Lung (tissue), 16 donors: ENCODE results near the gene GAPDHS. TPM values are rescaled to one million over a fixed set of nuclear protein-coding genes. Genes with fewer than 3 reads are reported as not detected.

ENCODE experiments used
- ATAC-seq: fragments of 200-7000 bp; cut with Tn5 transposase; one replicate; pipeline ENCODE4 v1.9.1; 2020; ENCODE audit warnings: moderate number of reproducible peaks; ENCODE audit not compliant: insufficient read depth, low FRiP score
- DNase-seq, 3 donors: peaks; one replicate each; pipeline ENCODE4 v3.0.0-alpha.2; 2013 to 2017
- H3K27ac ChIP-seq, 2 donors: one replicate each; pipeline ENCODE4 v1.5.1; 2013; ENCODE audit warnings: mild to moderate bottlenecking in 2 of 2, moderate library complexity in 2 of 2, control low read depth in 1 of 2, inconsistent platforms in 1 of 2, low read depth in 1 of 2, low read length in 1 of 2
- H3K27me3 ChIP-seq, 3 donors: one replicate each; pipeline ENCODE4 v1.5.1; 2013; ENCODE audit warnings: low read length in 2 of 3; ENCODE audit not compliant: control insufficient read depth in 3 of 3, insufficient read depth in 3 of 3
- H3K36me3 ChIP-seq, 4 donors: one replicate each; pipeline ENCODE4 v1.5.1; 2013; ENCODE audit warnings: low read length in 4 of 4, mild to moderate bottlenecking in 1 of 4, moderate library complexity in 1 of 4; ENCODE audit not compliant: control insufficient read depth in 4 of 4, insufficient read depth in 4 of 4
- H3K4me1 ChIP-seq, 5 donors: one replicate each; pipeline ENCODE4 v1.5.1; 2013; ENCODE audit warnings: low read length in 5 of 5, mild to moderate bottlenecking in 2 of 5, moderate library complexity in 1 of 5; ENCODE audit not compliant: control insufficient read depth in 5 of 5, insufficient read depth in 5 of 5
- H3K4me3 ChIP-seq: one replicate; pipeline ENCODE4 v1.5.1; 2013; ENCODE audit warnings: mild to moderate bottlenecking, control low read depth, moderate library complexity
- H3K9ac ChIP-seq, 2 donors: one replicate each; pipeline ENCODE4 v1.5.1; 2013; ENCODE audit warnings: low read length in 2 of 2, control low read depth in 1 of 2; ENCODE audit not compliant: insufficient read depth in 1 of 2
- H3K9me3 ChIP-seq, 4 donors: one replicate each; pipeline ENCODE4 v1.5.1; 2013; ENCODE audit warnings: low read length in 3 of 4, mild to moderate bottlenecking in 1 of 4, moderate library complexity in 1 of 4; ENCODE audit not compliant: control insufficient read depth in 4 of 4, insufficient read depth in 3 of 4
- WGBS, 2 donors: extraction: QIAGEN DNeasy Blood & Tissue Kit; methylation state at CpG; one replicate each; pipeline ENCODE4 v1.1.7; 2013; 5-methylcytosine and 5-hydroxymethylcytosine counted together
- long read RNA-seq, 5 donors: transcript quantifications; one replicate each; lab custom pipeline, GENCODE V29; 2026
- polyA plus RNA-seq, 2 donors: library from polyadenylated mRNA; stranded (reverse); fragments of 200-250 nt; gene quantifications; one replicate each; pipeline ENCODE4 v1.2.1, GENCODE V29; 2013
- total RNA-seq, 2 donors: library from RNA; depleted of rRNA in 1 of 2; stranded (reverse); fragments of >200 nt in 1 of 2; gene quantifications; one replicate each; pipeline ENCODE4 v1.2.1, GENCODE V29; 2014 to 2021
- TF ChIP-seq, protein P1 (sequence below): IDR thresholded peaks from 2 replicates; pipeline ENCODE4 v1.5.1; 2012; ENCODE audit warnings: mild to moderate bottlenecking; ENCODE audit errors: control extremely low read depth, extremely low read depth
- donor health status: control.
- donor health status: control.
- donor health status: Bipolar disorder and iron deficiency.
- donor health status: healthy.
- donor health status: DM: yes; HTN: yes; CAD: no.

The GAPDHS gene
- not detected for total RNA-seq
- polyA plus RNA-seq, result not detected
- long read RNA-seq, donor 1, result 0 reads
- long read RNA-seq, donor 2, result 0 reads
- long read RNA-seq, donor 3, result 0 reads
- long read RNA-seq, donor 4, result 0 reads
- long read RNA-seq, donor 5, result 0 reads

DNA sequence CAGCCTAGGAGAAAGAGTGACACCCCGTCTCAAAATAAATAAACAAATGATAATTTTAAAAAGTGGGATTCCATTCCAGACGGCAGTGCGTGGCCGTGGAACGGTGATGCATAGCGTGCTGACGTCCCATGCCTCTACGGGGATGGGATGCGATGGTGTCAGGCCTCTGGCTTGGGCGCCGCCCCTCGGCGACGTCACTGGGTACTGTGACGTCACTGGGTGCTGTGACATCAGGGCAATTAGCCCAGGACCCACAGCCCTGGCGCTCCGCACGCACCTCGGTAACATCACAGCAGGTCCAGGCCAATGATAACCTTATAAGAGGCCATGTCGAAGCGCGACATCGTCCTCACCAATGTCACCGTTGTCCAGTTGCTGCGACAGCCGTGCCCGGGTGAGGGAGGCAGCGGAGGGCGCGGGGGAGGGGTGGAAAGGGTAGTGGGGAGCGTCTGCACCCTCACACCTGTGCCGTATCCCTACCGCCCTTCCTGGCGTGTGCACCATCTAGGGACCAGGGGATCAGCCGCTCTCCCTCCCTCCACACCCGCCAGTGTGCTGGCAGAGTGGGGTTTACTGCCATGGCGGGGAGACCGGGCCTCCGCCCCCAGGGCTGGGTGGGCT is at the start of gene GAPDHS:
GAPDHS (plus strand) TSS at position 256 of the 621 bp plus-strand sequence; CDS start at position 328, 72 bp downstream.
- whole genome bisulfite sequencing, 2 donors, result 37 to 41% methylated on average over 39 of the region's 39 CpGs
- Histone ChIP-seq H3K9ac (no peak within 1 kb of the TSS), H3K27ac (no peak within 1 kb of the TSS), H3K4me3 (no peak within 1 kb of the TSS), H3K36me3 (no peaks in the 10 kb centered on the region), H3K27me3 (peaks cover 3 to 32% (median 8%) of the 10 kb centered on the region in 3 donors), H3K9me3 (peaks cover 0 to 1% (median 0%) of the 10 kb centered on the region in 4 donors), H3K4me1 (peaks cover 0 to 7% (median 5%) of the 10 kb centered on the region in 5 donors)
- ATAC-seq (no peak), DNase-seq (no peak)
- TF ChIP-seq, protein P1, sequence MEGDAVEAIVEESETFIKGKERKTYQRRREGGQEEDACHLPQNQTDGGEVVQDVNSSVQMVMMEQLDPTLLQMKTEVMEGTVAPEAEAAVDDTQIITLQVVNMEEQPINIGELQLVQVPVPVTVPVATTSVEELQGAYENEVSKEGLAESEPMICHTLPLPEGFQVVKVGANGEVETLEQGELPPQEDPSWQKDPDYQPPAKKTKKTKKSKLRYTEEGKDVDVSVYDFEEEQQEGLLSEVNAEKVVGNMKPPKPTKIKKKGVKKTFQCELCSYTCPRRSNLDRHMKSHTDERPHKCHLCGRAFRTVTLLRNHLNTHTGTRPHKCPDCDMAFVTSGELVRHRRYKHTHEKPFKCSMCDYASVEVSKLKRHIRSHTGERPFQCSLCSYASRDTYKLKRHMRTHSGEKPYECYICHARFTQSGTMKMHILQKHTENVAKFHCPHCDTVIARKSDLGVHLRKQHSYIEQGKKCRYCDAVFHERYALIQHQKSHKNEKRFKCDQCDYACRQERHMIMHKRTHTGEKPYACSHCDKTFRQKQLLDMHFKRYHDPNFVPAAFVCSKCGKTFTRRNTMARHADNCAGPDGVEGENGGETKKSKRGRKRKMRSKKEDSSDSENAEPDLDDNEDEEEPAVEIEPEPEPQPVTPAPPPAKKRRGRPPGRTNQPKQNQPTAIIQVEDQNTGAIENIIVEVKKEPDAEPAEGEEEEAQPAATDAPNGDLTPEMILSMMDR, result no peak

DNA sequence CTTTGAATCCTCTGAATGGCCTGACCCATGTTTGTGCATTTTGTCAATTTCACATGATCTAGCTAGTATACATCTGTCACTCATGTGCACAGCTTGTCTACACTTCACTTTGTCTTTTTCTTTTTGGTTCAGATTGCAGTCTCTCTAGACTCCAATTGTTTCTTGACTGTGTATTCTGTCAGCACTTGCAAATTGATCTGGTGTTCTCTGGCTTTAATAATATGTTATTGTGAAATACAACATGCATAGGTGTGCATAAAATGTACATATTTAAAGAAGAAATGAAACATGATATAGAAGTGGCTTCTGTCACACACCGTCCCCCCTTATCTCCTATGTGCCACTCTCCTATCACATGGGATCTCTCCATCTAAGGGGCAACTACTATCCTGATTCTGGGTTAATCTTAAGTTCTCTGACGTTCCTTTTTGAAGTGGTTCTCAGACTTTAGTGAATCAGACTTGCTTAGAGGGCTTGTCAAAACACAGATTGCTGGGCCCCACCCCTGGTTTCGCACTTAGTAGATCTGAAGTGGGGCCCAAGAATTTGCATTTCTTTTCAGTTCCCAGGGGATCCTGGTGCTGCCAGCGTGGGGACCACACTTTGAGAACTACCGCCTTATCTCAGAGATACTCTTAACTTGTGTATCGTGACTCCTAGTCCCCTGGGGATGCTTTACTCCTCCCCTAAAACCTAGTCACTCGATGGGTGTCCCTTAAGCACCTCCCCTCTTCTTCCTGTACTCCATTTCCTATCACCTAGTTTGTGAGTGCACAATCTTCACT is 48.8 kb upstream of the GAPDHS start:
- WGBS, 2 donors, result 64 to 74% methylated on average over 7 of the region's 7 CpGs
- DNase-seq, result no peak
- Histone ChIP-seq H3K4me1 (peaks cover 0 to 18% (median 0%) of the 10 kb centered on the region in 5 donors), H3K4me3 (no peak overlapping the region), H3K36me3 (no peaks in the 10 kb centered on the region), H3K27me3 (no peaks in the 10 kb centered on the region), H3K9ac (no peak overlapping the region), H3K27ac (no peak overlapping the region), H3K9me3 (no peaks in the 10 kb centered on the region)
- TF ChIP-seq, protein P1, result no peak
- ATAC-seq, result no peak

DNA sequence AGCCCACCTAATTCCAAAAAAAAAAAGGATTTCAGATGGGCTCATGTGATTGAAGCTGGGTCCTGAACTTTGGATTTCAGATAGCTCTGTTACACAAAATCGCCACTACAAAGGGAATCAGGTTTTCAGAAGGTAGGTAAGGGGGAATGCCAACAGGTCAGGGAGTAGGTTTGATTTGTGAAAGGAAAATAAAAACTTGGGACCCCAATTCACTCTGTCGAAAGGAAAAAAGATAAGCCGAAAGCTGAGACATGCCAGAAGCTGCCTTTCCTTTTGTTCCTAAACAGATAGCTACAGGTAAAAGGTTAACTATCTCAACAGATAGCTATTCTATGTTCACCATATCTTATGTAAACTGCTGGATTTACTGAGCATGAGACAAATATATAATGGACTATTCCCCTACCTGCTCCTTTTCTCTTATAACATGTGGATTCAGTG is 47.0 kb upstream of the GAPDHS start:
- Histone ChIP-seq H3K27me3 (no peaks in the 10 kb centered on the region), H3K9ac (no peak overlapping the region), H3K4me1 (peaks cover 0 to 18% (median 0%) of the 10 kb centered on the region in 5 donors), H3K4me3 (no peak overlapping the region), H3K27ac (no peak overlapping the region), H3K36me3 (no peaks in the 10 kb centered on the region), H3K9me3 (no peaks in the 10 kb centered on the region)
- DNase-seq, result no peak
- WGBS, 2 donors, result 83 to 91% methylated on average over 3 of the region's 3 CpGs
- TF ChIP-seq, protein P1, result no peak
- ATAC-seq, result no peak
